Measurements from ENCODE around the gene CECR2.

CECR2 gene

GRCh38 chr22:17369439-17370025, at the start of gene CECR2:
Gene CECR2 (plus strand): TSS chr22:17369460. CDS start chr22:17369784, 324 bp downstream.
- DNase-seq (ENCODE audit: low read depth): no peak

- no peak for DNase-seq (ENCODE audit: low read depth)
Measured at GRCh38 chr22:17319546-17319945, 49.7 kb upstream of the CECR2 start.

GRCh38 chr22:17322511-17322910, 46.7 kb upstream of the CECR2 start:
- no peak for DNase-seq (ENCODE audit: low read depth)

GRCh38 chr22:17331690-17332089, 37.6 kb upstream of the CECR2 start:
- no peak for DNase-seq (ENCODE audit: low read depth)

GRCh38 chr22:17332109-17332800, 37.0 kb upstream of the CECR2 start:
- no peak for DNase-seq (ENCODE audit: low read depth)

GRCh38 chr22:17334059-17334458, 35.2 kb upstream of the CECR2 start:
- no peak for DNase-seq (ENCODE audit: low read depth)

GRCh38 chr22:17334983-17335382, 34.3 kb upstream of the CECR2 start:
- no peak for DNase-seq (ENCODE audit: low read depth)

GRCh38 chr22:17336061-17336460, 33.2 kb upstream of the CECR2 start:
- DNase-seq (ENCODE audit: low read depth): no peak

- DNase-seq (ENCODE audit: low read depth): no peak
Measured at GRCh38 chr22:17337639-17338038, 31.6 kb upstream of the CECR2 start.

- DNase-seq (ENCODE audit: low read depth): no peak
Measured at GRCh38 chr22:17339095-17339693, 30.1 kb upstream of the CECR2 start.

GRCh38 chr22:17342361-17342760, 26.9 kb upstream of the CECR2 start:
- no peak for DNase-seq (ENCODE audit: low read depth)

- DNase-seq (ENCODE audit: low read depth): no peak
Measured at GRCh38 chr22:17343766-17344165, 25.5 kb upstream of the CECR2 start.

- no peak for DNase-seq (ENCODE audit: low read depth)
Measured at GRCh38 chr22:17346578-17346977, 22.7 kb upstream of the CECR2 start.

GRCh38 chr22:17347724-17348123, 21.5 kb upstream of the CECR2 start:
- DNase-seq (ENCODE audit: low read depth): no peak

GRCh38 chr22:17348464-17349103, 20.7 kb upstream of the CECR2 start:
- no peak for DNase-seq (ENCODE audit: low read depth)

- DNase-seq (ENCODE audit: low read depth): no peak
Measured at GRCh38 chr22:17349172-17349571, 20.1 kb upstream of the CECR2 start.

- DNase-seq (ENCODE audit: low read depth): no peak
Measured at GRCh38 chr22:17350292-17350691, 19.0 kb upstream of the CECR2 start.

GRCh38 chr22:17352798-17353197, 16.5 kb upstream of the CECR2 start:
- no peak for DNase-seq (ENCODE audit: low read depth)

- no peak for DNase-seq (ENCODE audit: low read depth)
Measured at GRCh38 chr22:17357688-17358087, 11.6 kb upstream of the CECR2 start.

- no peak for DNase-seq (ENCODE audit: low read depth)
Measured at GRCh38 chr22:17358415-17358814, 10.8 kb upstream of the CECR2 start.

GRCh38 chr22:17359501-17359900, 9.8 kb upstream of the CECR2 start:
- no peak for DNase-seq (ENCODE audit: low read depth)

- no peak for DNase-seq (ENCODE audit: low read depth)
Measured at GRCh38 chr22:17366329-17366728, 2.9 kb upstream of the CECR2 start.

- no peak for DNase-seq (ENCODE audit: low read depth)
Measured at GRCh38 chr22:17366830-17367229, 2.4 kb upstream of the CECR2 start.
